OCI-LY7 (cell line): ENCODE measurements around the gene ZNF835.
"Not testable (repeated sequence)": the region's sequence is repeated elsewhere in the genome, so short reads cannot be mapped to it uniquely, and the experiment has no call there.

ENCODE experiments used
- EZH2phosphoT487 ChIP-seq: fragments of 200-600 bp; sonication (generic); IDR thresholded peaks from 2 replicates; pipeline ENCODE4 v1.6.1; 2018; ENCODE audit warnings: low read depth, borderline replicate concordance, mild to moderate bottlenecking, mixed run types, antibody characterized with exemption, low read length, moderate library complexity, mixed read lengths
- TF ChIP-seq, protein P1 (sequence below): fragments of 200-600 bp; sonication (generic); conservative IDR thresholded peaks from 2 replicates; pipeline ENCODE4 v1.5.1; 2014; ENCODE audit warnings: mild to moderate bottlenecking, antibody characterized with exemption, low read length, moderate library complexity, mixed read lengths

DNA sequence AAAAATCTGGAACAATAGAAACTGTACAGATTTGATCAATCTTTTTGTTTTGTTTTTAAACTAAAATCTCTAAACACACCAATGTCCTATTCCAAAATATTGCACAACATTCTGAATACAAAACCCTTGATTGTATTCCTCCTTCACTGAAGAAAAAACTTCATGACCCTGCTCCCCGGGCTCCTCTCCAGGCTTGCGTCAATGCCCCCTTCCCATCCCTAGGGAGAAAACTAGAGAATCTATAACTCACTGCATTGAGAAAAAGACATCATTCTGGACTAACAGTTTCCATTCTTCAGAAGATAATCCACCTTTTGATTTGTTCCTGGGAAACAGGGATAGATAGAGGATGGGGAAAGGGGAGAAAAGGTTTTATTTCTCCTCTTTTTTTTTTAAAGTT is 1.1 kb upstream of the ZNF835 start:
- TF ChIP-seq, protein P1, sequence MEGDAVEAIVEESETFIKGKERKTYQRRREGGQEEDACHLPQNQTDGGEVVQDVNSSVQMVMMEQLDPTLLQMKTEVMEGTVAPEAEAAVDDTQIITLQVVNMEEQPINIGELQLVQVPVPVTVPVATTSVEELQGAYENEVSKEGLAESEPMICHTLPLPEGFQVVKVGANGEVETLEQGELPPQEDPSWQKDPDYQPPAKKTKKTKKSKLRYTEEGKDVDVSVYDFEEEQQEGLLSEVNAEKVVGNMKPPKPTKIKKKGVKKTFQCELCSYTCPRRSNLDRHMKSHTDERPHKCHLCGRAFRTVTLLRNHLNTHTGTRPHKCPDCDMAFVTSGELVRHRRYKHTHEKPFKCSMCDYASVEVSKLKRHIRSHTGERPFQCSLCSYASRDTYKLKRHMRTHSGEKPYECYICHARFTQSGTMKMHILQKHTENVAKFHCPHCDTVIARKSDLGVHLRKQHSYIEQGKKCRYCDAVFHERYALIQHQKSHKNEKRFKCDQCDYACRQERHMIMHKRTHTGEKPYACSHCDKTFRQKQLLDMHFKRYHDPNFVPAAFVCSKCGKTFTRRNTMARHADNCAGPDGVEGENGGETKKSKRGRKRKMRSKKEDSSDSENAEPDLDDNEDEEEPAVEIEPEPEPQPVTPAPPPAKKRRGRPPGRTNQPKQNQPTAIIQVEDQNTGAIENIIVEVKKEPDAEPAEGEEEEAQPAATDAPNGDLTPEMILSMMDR = not testable (repeated sequence)
- TF ChIP-seq EZH2phosphoT487 = not testable (repeated sequence)
